HFFc6 (cell line): ENCODE results near the gene GMPPA. TPM values are rescaled to one million over a fixed set of nuclear protein-coding genes. Genes with fewer than 3 reads are reported as not detected.

Experiments
- DNase-seq: peaks from one replicate; pipeline ENCODE4 v3.0.0-alpha.2; 2018
- H3K27ac Mint-ChIP-seq: 2 replicates; pipeline ENCODE4 v1.8.0; 2020; ENCODE audit warnings: mild to moderate bottlenecking, mixed read lengths
- H3K27me3 Mint-ChIP-seq: 2 replicates; pipeline ENCODE4 v1.8.0; 2021; ENCODE audit warnings: mild to moderate bottlenecking, moderate library complexity, mixed read lengths; ENCODE audit not compliant: insufficient read depth
- H3K36me3 Mint-ChIP-seq: 2 replicates; pipeline ENCODE4 v1.8.0; 2021; ENCODE audit warnings: low read depth, mixed read lengths
- H3K4me1 Mint-ChIP-seq: 2 replicates; pipeline ENCODE4 v1.8.0; 2020; ENCODE audit warnings: low read depth, mixed read lengths
- H3K4me3 Mint-ChIP-seq: 2 replicates; pipeline ENCODE4 v1.8.0; 2020; ENCODE audit warnings: mild to moderate bottlenecking, moderate library complexity, mixed read lengths
- H3K9me3 Mint-ChIP-seq: 2 replicates; pipeline ENCODE4 v1.8.0; 2020; ENCODE audit warnings: mild to moderate bottlenecking, mixed read lengths
- total RNA-seq, 6 experiments: library from RNA; stranded (reverse); fragmentation: NEBNext Ultra II Directional; extraction: Animal tissue kit (Norgen Biotek cat#: 25700); gene quantifications; 2 replicates in 1 of 6; 3 replicates in 5 of 6; pipeline ENCODE4 v1.2.3, GENCODE V29; 2021
- TF ChIP-seq, protein P1 (sequence below): fragments of 200-600 bp; sonication (generic); IDR thresholded peaks from 2 replicates; pipeline ENCODE4 v1.5.0; 2021; ENCODE audit warnings: antibody characterized with exemption, mild to moderate bottlenecking

GMPPA gene
- total RNA-seq, 6 experiments from 2014 or later, result 68.9 to 85.3 (median 74.1) TPM

DNA sequence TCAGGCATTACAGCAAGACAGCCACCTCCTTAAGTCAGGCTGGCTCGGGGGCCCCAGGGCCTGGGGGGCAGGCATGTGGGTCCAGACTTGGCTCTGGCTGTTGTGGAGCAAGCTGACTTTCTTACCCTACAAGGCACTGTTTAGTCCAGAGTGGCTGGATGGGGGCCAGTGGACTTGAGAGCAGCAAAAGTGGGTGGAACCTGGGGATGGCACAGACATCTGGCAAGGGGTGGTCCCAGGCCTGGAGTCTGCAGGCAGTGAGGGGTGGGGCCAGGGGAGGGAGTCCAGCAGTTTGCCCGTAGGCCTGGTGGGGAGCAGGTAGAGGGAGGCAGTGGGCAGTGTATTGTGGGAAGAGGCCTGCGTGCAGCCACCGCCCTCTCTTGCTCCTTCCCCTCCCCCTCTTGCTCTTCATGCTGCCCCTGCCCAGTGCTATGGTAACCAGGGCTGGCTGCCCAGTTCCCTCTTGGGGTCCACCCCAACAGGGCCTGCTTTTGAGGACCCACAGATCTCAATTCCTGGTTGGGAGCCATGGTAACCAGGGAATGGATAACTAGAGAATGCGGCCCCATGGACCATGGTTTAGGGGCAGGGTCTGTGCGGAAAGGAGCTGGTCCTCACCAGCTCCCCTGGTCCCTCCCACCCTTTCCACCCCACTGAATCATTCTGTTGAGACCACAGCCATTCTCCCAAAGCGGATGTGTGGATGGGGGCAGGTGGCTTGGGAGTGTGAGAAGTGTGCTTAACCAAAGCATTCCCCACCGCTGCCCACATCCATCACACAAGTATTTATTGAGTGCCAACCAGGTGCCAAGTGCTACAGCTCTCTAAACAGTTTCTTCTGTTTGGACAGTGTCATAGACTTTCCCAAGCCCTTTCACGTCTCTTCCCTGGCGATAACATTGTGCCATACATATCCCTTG lies 44.8 kb upstream of the GMPPA start:
- H3K4me1 Mint-ChIP-seq, result peaks cover 73% of the 10 kb centered on the region

GRCh38 chr2:219455581-219455980 lies 43.1 kb upstream of the GMPPA start:
- H3K36me3 Mint-ChIP-seq, result peaks cover 39% of the 10 kb centered on the region
- H3K9me3 Mint-ChIP-seq, result no peaks in the 10 kb centered on the region
- H3K27me3 Mint-ChIP-seq, result peaks cover 9% of the 10 kb centered on the region
- TF ChIP-seq, protein P1, sequence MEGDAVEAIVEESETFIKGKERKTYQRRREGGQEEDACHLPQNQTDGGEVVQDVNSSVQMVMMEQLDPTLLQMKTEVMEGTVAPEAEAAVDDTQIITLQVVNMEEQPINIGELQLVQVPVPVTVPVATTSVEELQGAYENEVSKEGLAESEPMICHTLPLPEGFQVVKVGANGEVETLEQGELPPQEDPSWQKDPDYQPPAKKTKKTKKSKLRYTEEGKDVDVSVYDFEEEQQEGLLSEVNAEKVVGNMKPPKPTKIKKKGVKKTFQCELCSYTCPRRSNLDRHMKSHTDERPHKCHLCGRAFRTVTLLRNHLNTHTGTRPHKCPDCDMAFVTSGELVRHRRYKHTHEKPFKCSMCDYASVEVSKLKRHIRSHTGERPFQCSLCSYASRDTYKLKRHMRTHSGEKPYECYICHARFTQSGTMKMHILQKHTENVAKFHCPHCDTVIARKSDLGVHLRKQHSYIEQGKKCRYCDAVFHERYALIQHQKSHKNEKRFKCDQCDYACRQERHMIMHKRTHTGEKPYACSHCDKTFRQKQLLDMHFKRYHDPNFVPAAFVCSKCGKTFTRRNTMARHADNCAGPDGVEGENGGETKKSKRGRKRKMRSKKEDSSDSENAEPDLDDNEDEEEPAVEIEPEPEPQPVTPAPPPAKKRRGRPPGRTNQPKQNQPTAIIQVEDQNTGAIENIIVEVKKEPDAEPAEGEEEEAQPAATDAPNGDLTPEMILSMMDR, result no peak
- peak overlapping the region; percentile 33 for H3K27ac Mint-ChIP-seq
- no peak for DNase-seq
- H3K4me1 Mint-ChIP-seq, result peaks cover 76% of the 10 kb centered on the region
- H3K4me3 Mint-ChIP-seq, result no peak overlapping the region

More for the DNA sequence above, 44.8 kb upstream of the GMPPA start:
- Mint-ChIP-seq H3K4me3 (peak overlapping the region; percentile 81), H3K36me3 (peaks cover 49% of the 10 kb centered on the region), H3K27ac (peak overlapping the region; percentile 96), H3K9me3 (no peaks in the 10 kb centered on the region), H3K27me3 (peaks cover 3% of the 10 kb centered on the region; the same call in 1 of the 2 replicates)
- TF ChIP-seq, protein P1, result no peak
- peak; percentile 85 for DNase-seq

DNA sequence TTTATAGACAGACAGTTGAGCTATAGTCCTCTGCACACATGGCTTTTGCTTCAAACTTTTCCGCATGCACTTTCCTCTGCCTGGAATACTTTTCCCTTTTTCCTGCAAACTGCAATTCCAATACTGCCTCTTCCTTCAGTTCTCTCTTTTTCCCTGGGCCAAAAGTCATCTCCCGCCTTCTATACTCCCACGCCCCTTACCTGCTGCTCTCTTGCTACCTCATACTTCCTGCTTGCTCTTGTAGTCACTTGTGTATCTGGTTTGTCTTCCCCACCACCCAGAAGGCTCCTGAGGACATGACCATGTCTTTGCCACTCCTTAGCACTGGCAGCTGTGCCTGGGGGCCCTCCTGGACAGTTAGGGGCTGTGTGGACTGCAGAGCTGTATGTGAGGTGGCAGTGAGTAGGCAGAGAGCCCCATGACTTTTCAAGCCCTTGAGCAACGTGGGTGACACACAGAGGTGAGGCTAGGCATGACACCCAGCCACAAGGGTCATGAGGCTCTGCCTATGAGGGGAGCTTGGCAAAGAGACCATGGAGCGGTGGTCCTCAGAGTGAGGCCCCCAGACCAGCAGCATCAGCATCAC lies 40.8 kb upstream of the GMPPA start:
- Mint-ChIP-seq H3K27ac (peak overlapping the region; percentile 63), H3K36me3 (peaks cover 25% of the 10 kb centered on the region), H3K27me3 (peaks cover 9% of the 10 kb centered on the region), H3K4me3 (no peak overlapping the region), H3K4me1 (peaks cover 66% of the 10 kb centered on the region), H3K9me3 (no peaks in the 10 kb centered on the region)
- peak; percentile 23 for DNase-seq
- TF ChIP-seq, protein P1, result peak; percentile 16; the same call in 1 of the 2 replicates

DNA sequence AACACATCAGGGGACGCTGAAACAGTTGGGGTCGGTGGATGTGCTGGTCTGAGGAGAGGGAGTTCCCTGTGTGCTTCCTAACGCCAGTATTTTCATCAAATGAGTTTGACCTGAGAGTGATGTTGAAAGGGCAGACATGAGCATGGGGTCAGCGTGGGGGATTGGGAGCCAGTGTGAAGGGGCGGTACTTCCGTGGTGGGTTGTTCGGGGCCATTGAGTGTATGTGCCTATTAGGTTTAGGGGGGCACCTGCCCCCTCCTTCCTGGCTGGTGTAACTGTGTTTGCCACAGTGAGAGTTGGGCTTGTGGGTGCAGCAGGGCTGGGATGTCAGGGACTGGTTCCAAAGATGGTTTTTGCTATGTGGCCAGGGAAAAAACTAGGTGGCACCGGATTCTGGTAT lies 39.7 kb upstream of the GMPPA start:
- no peaks in the 10 kb centered on the region for H3K9me3 Mint-ChIP-seq
- TF ChIP-seq, protein P1, result no peak
- peak overlapping the region; percentile 85 for H3K27ac Mint-ChIP-seq
- no peak for DNase-seq
- H3K36me3 Mint-ChIP-seq, result peaks cover 27% of the 10 kb centered on the region
- H3K4me3 Mint-ChIP-seq, result no peak overlapping the region
- peaks cover 55% of the 10 kb centered on the region for H3K4me1 Mint-ChIP-seq
- H3K27me3 Mint-ChIP-seq, result peaks cover 11% of the 10 kb centered on the region

DNA sequence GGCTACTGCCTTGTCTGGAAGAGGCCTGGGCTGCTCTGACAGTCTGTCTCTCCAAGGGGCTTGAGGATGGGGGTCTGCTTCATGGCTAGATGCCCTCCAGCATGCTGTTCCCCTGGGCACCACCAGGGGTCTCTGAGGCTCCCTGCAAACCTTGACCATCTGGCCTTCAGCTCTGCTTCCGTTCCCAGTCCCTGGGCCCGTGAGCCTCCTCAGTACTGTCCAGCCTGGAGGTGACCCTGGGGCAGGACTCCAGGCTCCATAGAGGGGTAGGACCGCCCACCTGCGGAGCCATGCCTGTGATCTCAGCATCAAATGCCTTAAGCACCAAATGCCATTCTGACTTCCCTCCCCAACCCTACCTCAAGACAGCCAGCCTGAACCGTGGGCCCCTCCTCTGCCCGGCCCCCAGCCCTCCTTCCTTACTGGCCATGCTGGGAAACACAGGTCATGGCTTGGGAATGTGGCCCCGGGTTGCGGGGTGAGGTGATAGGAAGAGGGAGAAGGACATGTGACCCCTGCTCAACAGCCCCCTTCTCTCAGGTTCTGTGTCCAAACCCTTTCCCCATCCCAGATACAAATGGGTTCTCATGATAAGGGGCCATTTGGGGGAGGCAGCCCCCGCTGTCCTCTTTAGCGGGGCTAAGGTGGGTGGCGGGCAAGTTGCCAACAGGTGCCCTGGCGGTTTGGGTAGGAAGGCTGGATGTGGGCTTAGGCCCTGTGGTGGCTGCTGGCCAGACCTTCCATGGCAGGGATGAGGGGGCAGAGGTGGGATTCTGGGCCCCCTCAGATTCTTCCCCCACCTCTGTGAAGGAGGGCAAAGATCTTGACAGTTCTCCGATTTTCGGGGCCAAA lies 39.0 kb upstream of the GMPPA start:
- Mint-ChIP-seq H3K27me3 (peaks cover 11% of the 10 kb centered on the region), H3K9me3 (no peaks in the 10 kb centered on the region), H3K4me1 (peaks cover 48% of the 10 kb centered on the region), H3K27ac (peak overlapping the region; percentile 88), H3K36me3 (peaks cover 22% of the 10 kb centered on the region), H3K4me3 (peak overlapping the region; percentile 78)
- peak; percentile 64 for DNase-seq
- TF ChIP-seq, protein P1, result peak; percentile 93
